Tibial nerve (tissue), 4 donors: ENCODE results near the gene B4GALNT2. TPM values are rescaled to one million over a fixed set of nuclear protein-coding genes. Genes with fewer than 3 reads are reported as not detected.
"Not testable (repeated sequence)": the region's sequence is repeated elsewhere in the genome, so short reads cannot be mapped to it uniquely, and the experiment has no call there.

Experiments
- DNase-seq, 2 donors: peaks; one replicate each; pipeline ENCODE4 v3.0.0-alpha.2; 2019; ENCODE audit warnings: low spot score in 2 of 2
- H3K27ac ChIP-seq, 4 donors: fragments of 200-600 bp; sonication (generic) in 3 of 4; one replicate each; pipeline ENCODE4 v1.5.1; 2017 to 2019; ENCODE audit warnings: mild to moderate bottlenecking in 1 of 4
- H3K27me3 ChIP-seq, 2 donors: fragments of 200-600 bp; sonication (generic) in 1 of 2; one replicate each; pipeline versions ENCODE4 v1.5.1 to v1.6.0; 2017 to 2019
- H3K36me3 ChIP-seq, 3 donors: fragments of 200-600 bp; sonication (generic); one replicate each; pipeline ENCODE4 v1.5.1; 2018 to 2019
- H3K4me1 ChIP-seq, 4 donors: fragments of 200-600 bp; sonication (generic) in 3 of 4; one replicate each; pipeline ENCODE4 v1.5.1; 2017 to 2019
- H3K4me3 ChIP-seq, 4 donors: fragments of 200-600 bp; sonication (generic) in 3 of 4; one replicate each; pipeline ENCODE4 v1.5.1; 2017 to 2019; ENCODE audit warnings: mild to moderate bottlenecking in 1 of 4, moderate library complexity in 1 of 4
- H3K9me3 ChIP-seq, 4 donors: fragments of 200-600 bp; sonication (generic) in 3 of 4; one replicate each; pipeline ENCODE4 v1.5.1; 2017 to 2019
- CTCF ChIP-seq, 5 experiments: fragments of 200-600 bp in 3 of 5; fragments of 450-650 bp in 2 of 5; sonication (generic) in 3 of 5; IDR thresholded peaks; one replicate each; pipeline ENCODE4 v1.5.1; 2016 to 2019; ENCODE audit warnings: antibody characterized with exemption in 5 of 5, mild to moderate bottlenecking in 3 of 5, moderate library complexity in 2 of 5
- EP300 ChIP-seq, 2 donors: sonication (generic); formaldehyde crosslinking; IDR thresholded peaks; one replicate each; pipeline ENCODE4 v1.6.1; 2017; ENCODE audit warnings: antibody characterized with exemption in 2 of 2, mild to moderate bottlenecking in 1 of 2
- POLR2A ChIP-seq, 2 donors: fragments of 450-650 bp; IDR thresholded peaks; one replicate each; pipeline ENCODE4 v1.6.1; 2017; ENCODE audit warnings: antibody characterized with exemption in 2 of 2, mild to moderate bottlenecking in 2 of 2, moderate library complexity in 2 of 2
- WGBS, 2 donors: methylation state at CpG; one replicate each; pipeline ENCODE4 v1.1.5; 2018; 5-methylcytosine and 5-hydroxymethylcytosine counted together
- total RNA-seq, 4 donors: library from RNA; depleted of rRNA; stranded (reverse); fragments of >200 nt; gene quantifications; one replicate each; pipeline ENCODE4 v1.1.0, GENCODE V29; 2016

Gene B4GALNT2
- total RNA-seq, 4 donors from 2014 or later, result not detected

DNA sequence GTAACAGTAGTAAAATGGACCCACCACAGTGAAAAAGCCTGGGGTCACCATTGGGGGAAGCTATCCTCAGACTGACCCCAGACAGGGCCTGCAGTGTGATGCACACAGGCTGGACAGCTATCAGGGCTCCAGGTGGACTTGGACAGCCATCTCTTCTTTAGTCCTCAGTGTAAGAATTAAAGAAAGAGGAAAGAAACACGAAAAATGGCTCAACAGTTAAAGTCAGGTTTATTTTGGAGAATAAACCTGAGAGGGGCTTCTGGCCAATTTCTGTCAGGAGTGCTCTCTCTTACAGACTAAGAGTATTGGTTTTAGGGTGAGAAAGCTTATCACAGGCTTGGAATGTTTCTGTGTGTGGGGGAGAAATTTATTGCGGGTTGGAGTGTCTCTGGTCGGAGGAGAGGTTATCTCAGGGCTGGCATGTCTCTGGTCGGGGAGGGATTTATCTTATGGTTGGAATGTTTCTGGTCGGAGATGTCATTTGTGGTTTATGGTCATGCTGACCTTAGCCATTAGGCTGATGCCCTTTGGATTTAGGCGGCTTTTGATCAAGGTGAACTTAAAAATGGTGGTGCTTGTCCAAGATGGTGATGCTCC lies 10.8 kb upstream of the B4GALNT2 start:
- no peak for DNase-seq
- H3K27me3 ChIP-seq, result peaks cover 0 to 25% of the 10 kb centered on the region in 2 donors
- WGBS, 2 donors, result 86 to 87% methylated on average over 6 of the region's 6 CpGs
- no peak overlapping the region for H3K4me3 ChIP-seq
- H3K9me3 ChIP-seq, result no peaks in the 10 kb centered on the region
- H3K36me3 ChIP-seq, result no peaks in the 10 kb centered on the region
- TF ChIP-seq EP300 (IDR thresholded peaks at IDR 0.05) (no peak), POLR2A (IDR thresholded peaks at IDR 0.05) (no peak), CTCF (IDR thresholded peaks at IDR 0.05) (no peak)
- H3K27ac ChIP-seq, result no peak overlapping the region
- no peaks in the 10 kb centered on the region for H3K4me1 ChIP-seq

GRCh38 chr17:49122566-49122965 lies 10.0 kb upstream of the B4GALNT2 start:
- no peak for DNase-seq
- Histone ChIP-seq H3K9me3 (no peaks in the 10 kb centered on the region), H3K4me1 (no peaks in the 10 kb centered on the region), H3K27me3 (peaks cover 0 to 17% of the 10 kb centered on the region in 2 donors), H3K4me3 (no peak overlapping the region), H3K27ac (no peak overlapping the region), H3K36me3 (no peaks in the 10 kb centered on the region)
- TF ChIP-seq CTCF (IDR thresholded peaks at IDR 0.05) (no peak), EP300 (IDR thresholded peaks at IDR 0.05) (no peak)
- 78 to 82% methylated on average over 4 of the region's 4 CpGs for WGBS, 2 donors

DNA sequence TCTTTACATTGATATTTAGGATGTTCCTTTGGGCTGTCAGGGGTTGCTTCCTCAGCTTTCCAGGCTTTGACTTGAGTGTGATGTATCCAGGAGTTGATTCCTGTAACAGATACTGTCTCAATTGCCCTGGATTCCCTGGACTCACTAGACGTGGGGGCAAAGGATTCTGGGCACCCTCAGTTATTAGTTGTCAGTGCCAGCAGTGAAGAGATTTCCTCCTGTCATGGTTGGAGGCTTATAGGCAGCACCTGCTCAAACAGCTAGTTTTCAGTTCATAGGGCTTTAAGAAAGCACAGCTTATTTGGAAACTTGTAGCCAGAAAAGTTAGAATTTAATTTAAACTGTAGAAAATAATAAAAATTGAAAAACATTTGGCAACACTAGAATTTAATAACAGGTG lies 9.5 kb upstream of the B4GALNT2 start:
- no peaks in the 10 kb centered on the region for H3K4me1 ChIP-seq
- no peak overlapping the region for H3K27ac ChIP-seq
- WGBS, 2 donors, result 36 to 43% methylated on average over 1 of the region's 1 CpG
- H3K4me3 ChIP-seq, result no peak overlapping the region
- H3K9me3 ChIP-seq, result no peaks in the 10 kb centered on the region
- H3K27me3 ChIP-seq, result peaks cover 0 to 13% of the 10 kb centered on the region in 2 donors
- no peak for DNase-seq
- H3K36me3 ChIP-seq, result no peaks in the 10 kb centered on the region
- no peak for TF ChIP-seq POLR2A (IDR thresholded peaks at IDR 0.05)
- TF ChIP-seq EP300 (IDR thresholded peaks at IDR 0.05), result no peak
- TF ChIP-seq CTCF (IDR thresholded peaks at IDR 0.05), result no peak

DNA sequence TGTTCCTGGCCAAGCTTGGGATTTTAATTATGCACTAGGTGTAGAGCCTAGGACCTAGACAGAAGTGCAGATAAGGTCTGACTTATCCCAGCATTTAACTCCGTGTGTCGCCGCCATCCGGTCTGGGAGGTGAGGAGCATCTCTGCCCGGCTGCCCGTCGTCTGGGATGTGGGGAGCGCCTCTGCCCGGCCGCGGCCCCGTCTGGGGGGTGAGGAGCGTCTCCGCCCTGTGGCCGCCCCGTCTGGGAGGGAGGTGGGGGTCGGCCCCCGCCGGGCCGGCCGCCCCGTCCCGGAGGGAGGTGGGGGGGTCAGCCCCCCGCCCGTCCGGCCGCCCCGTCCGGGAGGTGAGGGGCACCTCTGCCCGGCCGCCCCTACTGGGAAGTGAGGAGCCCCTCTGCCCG lies 7.1 kb upstream of the B4GALNT2 start:
- H3K9me3 ChIP-seq, result peaks cover 0 to 16% (median 0%) of the 10 kb centered on the region in 4 donors
- no peak overlapping the region for H3K4me3 ChIP-seq
- no peak for DNase-seq
- H3K27me3 ChIP-seq, result peaks cover 0 to 20% of the 10 kb centered on the region in 2 donors
- H3K36me3 ChIP-seq, result no peaks in the 10 kb centered on the region
- TF ChIP-seq POLR2A (IDR thresholded peaks at IDR 0.05) (no peak), EP300 (IDR thresholded peaks at IDR 0.05) (no peak), CTCF (IDR thresholded peaks at IDR 0.05) (no peak)
- H3K4me1 ChIP-seq, result no peaks in the 10 kb centered on the region
- no peak overlapping the region for H3K27ac ChIP-seq
- WGBS, 2 donors, result 91 to 97% methylated on average over 11 to 28 of the region's 32 CpGs

GRCh38 chr17:49126183-49126859 lies 6.2 kb upstream of the B4GALNT2 start:
- H3K27me3 ChIP-seq, result peaks cover 0 to 29% of the 10 kb centered on the region in 2 donors
- WGBS, 2 donors, result 43 to 45% methylated on average over 10 of the region's 10 CpGs

DNA sequence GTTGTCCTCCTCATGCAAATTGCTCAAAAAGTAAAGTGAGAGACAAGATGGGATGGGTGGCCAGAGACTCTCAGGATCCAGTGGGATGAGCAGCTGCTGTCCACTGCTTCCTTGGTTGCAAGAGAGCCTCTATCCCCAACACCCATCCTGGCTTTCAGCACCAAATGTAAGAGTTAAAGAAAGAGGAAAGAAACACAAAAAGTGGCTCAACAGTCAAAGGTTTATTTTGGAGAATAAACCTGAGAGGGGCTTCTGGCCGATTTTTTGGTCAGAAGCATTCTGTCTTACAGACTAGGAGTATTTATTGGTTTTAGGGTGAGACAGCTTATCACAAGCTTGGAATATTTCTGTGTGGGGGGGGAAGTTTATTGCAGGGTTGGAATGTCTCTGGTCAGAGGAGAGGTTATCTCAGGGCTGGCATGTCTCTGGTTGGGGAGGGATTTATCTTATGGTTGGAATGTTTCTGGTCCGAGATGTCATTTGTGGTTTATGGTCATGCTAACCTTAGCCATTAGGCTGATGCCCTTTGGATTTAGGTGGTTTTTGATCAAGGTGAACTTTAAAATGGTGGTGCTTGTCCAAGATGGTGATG lies 3.1 kb upstream of the B4GALNT2 start:
- Histone ChIP-seq H3K9me3 (peaks cover 0 to 16% (median 0%) of the 10 kb centered on the region in 4 donors), H3K4me1 (peaks cover 0 to 11% (median 7%) of the 10 kb centered on the region in 4 donors), H3K27me3 (peaks cover 0 to 61% of the 10 kb centered on the region in 2 donors)
- WGBS, 2 donors, result 43 to 77% methylated on average over 1 to 2 of the region's 2 CpGs
- not testable (repeated sequence) for H3K27ac ChIP-seq, H3K36me3 ChIP-seq, H3K4me3 ChIP-seq, DNase-seq

More at GRCh38 chr17:49126183-49126859, 6.2 kb upstream of the B4GALNT2 start:
- H3K4me1 ChIP-seq, H3K4me3 ChIP-seq, H3K27ac ChIP-seq, H3K36me3 ChIP-seq, DNase-seq: not testable (repeated sequence)
- H3K9me3 ChIP-seq, result peaks cover 0 to 16% (median 0%) of the 10 kb centered on the region in 4 donors
